HG02970 (cell line): ENCODE data around the gene RBM10.

ENCODE experiments used
- ATAC-seq: cut with Tn5 transposase; IDR thresholded peaks from one replicate; pipeline ENCODE4 v1.9.1; 2021; ENCODE audit warnings: mild to moderate bottlenecking, moderate library complexity, moderate number of reproducible peaks; ENCODE audit not compliant: unreplicated experiment, low FRiP score

Gene RBM10

GRCh38 chrX:47174846-47175587 is 30.0 kb downstream of the RBM10 start:
- ATAC-seq: no peak

- no peak for ATAC-seq
Observed at GRCh38 chrX:47175588-47175980, 30.6 kb downstream of the RBM10 start.

GRCh38 chrX:47176101-47176740 is 31.2 kb downstream of the RBM10 start:
- no peak for ATAC-seq

- ATAC-seq: no peak
Observed at GRCh38 chrX:47177079-47177478, 32.1 kb downstream of the RBM10 start.

- ATAC-seq: no peak
Observed at GRCh38 chrX:47178337-47178736, 33.3 kb downstream of the RBM10 start.

GRCh38 chrX:47179221-47179927 is 34.4 kb downstream of the RBM10 start:
- no peak for ATAC-seq

- ATAC-seq: no peak
Observed at GRCh38 chrX:47179928-47180255, 34.9 kb downstream of the RBM10 start.

GRCh38 chrX:47180346-47180745 is 35.3 kb downstream of the RBM10 start:
- ATAC-seq: no peak

GRCh38 chrX:47181301-47181700 is 36.3 kb downstream of the RBM10 start:
- ATAC-seq: no peak

- no peak for ATAC-seq
Observed at GRCh38 chrX:47182106-47182700, 37.2 kb downstream of the RBM10 start.

GRCh38 chrX:47184486-47184885 is 39.5 kb downstream of the RBM10 start:
- no peak for ATAC-seq

- ATAC-seq: no peak
Observed at GRCh38 chrX:47185241-47185640, 40.2 kb downstream of the RBM10 start.

GRCh38 chrX:47186096-47186740 is 41.2 kb downstream of the RBM10 start:
- no peak for ATAC-seq

GRCh38 chrX:47187106-47187677 is 42.2 kb downstream of the RBM10 start:
- ATAC-seq: no peak

- ATAC-seq: no peak
Observed at GRCh38 chrX:47189906-47190305, 44.9 kb downstream of the RBM10 start.

GRCh38 chrX:47190445-47191269 is 45.6 kb downstream of the RBM10 start:
- peak; percentile 44 for ATAC-seq

GRCh38 chrX:47191331-47191730 is 46.3 kb downstream of the RBM10 start:
- ATAC-seq: no peak

- ATAC-seq: no peak
Observed at GRCh38 chrX:47191806-47192401, 46.9 kb downstream of the RBM10 start.

- peak; percentile 68 for ATAC-seq
Observed at GRCh38 chrX:47193475-47194193, 48.6 kb downstream of the RBM10 start, which contains the start of gene UBA1. UBA1 (plus strand) TSS chrX:47193829; CDS start chrX:47198803, 4,974 bp downstream.
